ENCODE data around the gene PHTF2.
"Not testable (repeated sequence)": the region's sequence is repeated elsewhere in the genome, so short reads cannot be mapped to it uniquely, and the experiment has no call there.

The PHTF2 gene

DNA sequence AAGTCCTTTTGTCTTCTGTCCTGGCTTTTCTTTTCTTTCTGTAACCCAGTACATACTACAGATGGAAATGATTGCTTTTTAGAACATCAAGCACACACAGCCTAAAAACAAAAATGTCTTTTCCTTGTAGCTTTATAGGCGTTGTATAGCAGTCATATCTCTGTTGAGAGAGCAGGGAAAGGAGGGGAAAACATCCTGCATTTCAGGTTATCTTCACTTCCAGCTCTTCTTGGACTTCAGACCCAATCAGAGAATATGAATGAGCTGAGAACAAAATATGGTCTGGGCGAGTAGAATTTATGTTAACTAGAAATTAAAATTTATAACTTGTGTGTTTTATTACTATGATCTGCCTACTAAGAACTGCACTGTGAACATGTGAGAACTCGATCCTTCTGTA lies 15.0 kb upstream of the PHTF2 start:
- no peak overlapping the region for H3K4me3 Mint-ChIP-seq
- H3K36me3 Mint-ChIP-seq = peaks cover 46% of the 10 kb centered on the region
- no peak for ATAC-seq
- no peak overlapping the region for H3K27ac Mint-ChIP-seq
- H3K27me3 Mint-ChIP-seq = no peaks in the 10 kb centered on the region
- H3K9me3 Mint-ChIP-seq = no peaks in the 10 kb centered on the region
- H3K4me1 Mint-ChIP-seq = peaks cover 13% of the 10 kb centered on the region

DNA sequence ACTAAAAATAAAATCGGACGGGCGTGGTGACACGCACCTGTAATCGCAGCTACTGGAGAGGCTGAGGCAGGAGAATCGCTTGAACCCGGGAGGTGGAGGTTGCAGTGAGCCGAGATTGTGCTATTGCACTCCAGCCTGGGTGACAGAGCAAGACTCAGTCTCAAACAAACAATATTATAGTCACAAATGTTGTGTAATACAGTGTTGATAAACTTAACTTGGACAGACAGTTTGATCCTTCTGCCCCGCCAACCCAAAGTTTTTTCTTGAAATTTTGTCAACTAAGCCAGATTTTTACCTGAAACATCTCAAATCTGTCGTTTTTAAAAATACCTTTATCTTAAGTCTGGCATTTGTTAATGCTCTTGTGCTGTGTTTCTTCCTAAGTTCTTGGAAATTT lies 14.1 kb upstream of the PHTF2 start:
- H3K27ac Mint-ChIP-seq = peak overlapping the region; percentile 5
- ATAC-seq, H3K4me3 Mint-ChIP-seq, H3K27me3 Mint-ChIP-seq, H3K9me3 Mint-ChIP-seq: not testable (repeated sequence)
- peaks cover 48% of the 10 kb centered on the region for H3K36me3 Mint-ChIP-seq
- peaks cover 18% of the 10 kb centered on the region for H3K4me1 Mint-ChIP-seq

DNA sequence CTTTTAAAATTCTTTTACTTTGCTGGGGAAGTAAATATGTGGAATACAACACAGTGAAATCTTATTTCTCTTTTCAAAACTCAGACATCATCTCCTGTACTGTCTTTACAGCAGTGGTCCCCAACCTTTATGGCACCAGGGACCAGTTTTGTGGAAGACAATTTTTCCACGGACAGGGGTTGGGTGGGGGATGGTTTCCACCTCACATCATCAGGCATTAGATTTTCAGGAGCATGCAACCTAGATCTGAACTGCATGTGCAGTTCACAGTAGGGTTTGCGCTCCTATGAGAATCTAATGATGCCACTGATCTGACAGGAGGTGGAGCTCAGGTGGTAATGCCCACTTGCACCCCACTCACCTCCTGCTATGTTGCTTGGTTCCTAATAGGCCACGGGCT lies 12.6 kb upstream of the PHTF2 start:
- ATAC-seq = no peak
- Mint-ChIP-seq H3K4me3 (no peak overlapping the region), H3K27ac (no peak overlapping the region), H3K4me1 (peaks cover 18% of the 10 kb centered on the region), H3K36me3 (peaks cover 43% of the 10 kb centered on the region), H3K9me3 (no peaks in the 10 kb centered on the region), H3K27me3 (no peaks in the 10 kb centered on the region)

DNA sequence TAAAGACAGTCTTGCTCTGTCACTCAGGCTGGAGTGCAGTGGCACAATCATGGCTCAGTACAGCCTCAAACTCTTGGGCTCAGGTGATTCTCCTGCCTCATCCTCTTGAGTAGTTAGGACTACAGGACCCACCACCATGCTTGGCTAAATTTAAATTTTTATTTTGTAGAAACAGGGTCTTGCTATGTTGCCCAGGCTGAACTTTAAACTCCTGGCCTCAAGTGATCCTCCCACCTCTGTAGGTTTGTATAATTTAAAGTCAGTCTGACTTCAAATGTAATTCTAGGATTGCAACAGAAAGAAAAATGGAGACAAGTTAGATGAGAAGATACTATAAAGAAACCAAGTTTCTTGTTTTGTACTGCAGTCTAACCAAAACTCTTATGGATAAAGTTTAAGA lies 11.8 kb upstream of the PHTF2 start:
- no peak for ATAC-seq
- Mint-ChIP-seq H3K36me3 (peaks cover 40% of the 10 kb centered on the region), H3K4me3 (no peak overlapping the region), H3K9me3 (no peaks in the 10 kb centered on the region), H3K27ac (no peak overlapping the region), H3K4me1 (peaks cover 18% of the 10 kb centered on the region), H3K27me3 (no peaks in the 10 kb centered on the region)

DNA sequence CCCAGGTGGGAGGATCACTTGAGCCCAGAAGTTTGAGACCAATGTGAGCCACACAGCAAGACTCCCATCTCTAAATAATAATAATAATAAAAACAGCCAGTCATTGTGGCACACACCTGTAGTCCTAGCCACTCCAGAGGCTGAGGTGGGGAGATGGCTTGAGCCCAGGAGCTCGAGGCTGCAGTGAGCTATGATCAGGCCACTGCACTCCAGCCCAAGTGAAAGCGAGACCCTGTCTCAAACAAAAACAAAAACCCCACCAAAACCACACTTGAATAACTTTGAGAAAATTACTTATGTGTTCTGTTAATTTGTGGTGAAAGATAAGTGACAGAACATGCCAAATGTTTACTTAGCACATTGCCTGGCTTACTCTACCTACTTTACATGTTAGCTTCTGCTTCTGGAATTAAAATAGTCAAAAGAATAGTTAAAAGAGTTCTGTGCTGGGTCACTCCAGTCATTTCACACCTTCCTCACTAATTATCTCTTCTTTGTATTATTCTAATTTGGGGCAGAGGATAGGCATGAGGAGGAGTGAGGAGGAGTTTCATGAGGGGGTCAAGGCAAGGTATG lies 10.2 kb upstream of the PHTF2 start:
- Mint-ChIP-seq H3K36me3 (peaks cover 32% of the 10 kb centered on the region), H3K27me3 (no peaks in the 10 kb centered on the region), H3K4me1 (peaks cover 18% of the 10 kb centered on the region), H3K9me3 (no peaks in the 10 kb centered on the region), H3K4me3 (no peak overlapping the region), H3K27ac (peak overlapping the region; percentile 62)
- no peak for ATAC-seq

DNA sequence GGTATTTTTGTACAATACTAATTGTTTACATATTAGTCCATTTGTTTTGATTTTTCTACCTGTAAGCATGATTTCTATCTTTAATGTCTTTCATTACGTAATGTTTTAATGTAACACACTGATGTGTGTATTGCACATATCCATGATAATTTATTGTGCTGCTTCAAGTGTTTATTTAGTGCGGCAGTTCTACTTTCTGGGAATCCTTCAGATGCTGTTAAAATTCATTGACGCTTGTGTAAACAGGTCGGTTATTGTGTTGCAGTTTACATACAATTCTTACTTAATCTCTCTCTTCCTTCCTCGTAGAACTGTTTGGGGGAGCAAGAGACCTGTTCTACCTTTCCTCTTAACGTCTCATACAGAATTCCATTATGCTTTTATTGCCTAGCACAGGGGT lies 7.2 kb upstream of the PHTF2 start:
- no peak overlapping the region for H3K4me3 Mint-ChIP-seq
- H3K27ac Mint-ChIP-seq = no peak overlapping the region
- peaks cover 24% of the 10 kb centered on the region for H3K36me3 Mint-ChIP-seq
- H3K4me1 Mint-ChIP-seq = peaks cover 27% of the 10 kb centered on the region
- no peaks in the 10 kb centered on the region for H3K9me3 Mint-ChIP-seq
- no peak for ATAC-seq
- no peaks in the 10 kb centered on the region for H3K27me3 Mint-ChIP-seq

DNA sequence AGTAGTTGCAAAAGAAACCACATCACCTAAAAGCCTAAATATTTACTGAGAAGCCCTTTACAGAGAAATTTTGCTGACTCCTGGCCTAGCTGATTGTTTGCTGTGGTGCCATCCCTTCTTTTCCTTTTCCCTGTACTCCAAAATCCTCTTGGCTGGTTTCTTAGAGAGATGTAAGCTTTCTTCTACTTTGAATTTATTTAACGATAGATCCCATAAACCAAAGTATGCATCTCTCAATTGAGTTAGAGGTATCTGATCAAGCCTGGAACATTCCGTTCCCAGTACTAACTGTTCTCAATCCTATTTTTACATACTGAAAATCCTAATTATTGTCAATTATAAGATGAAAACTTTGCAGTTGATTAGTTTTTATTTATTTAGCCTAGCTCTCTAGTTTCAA lies 6.6 kb upstream of the PHTF2 start:
- H3K4me3 Mint-ChIP-seq = no peak overlapping the region
- H3K27ac Mint-ChIP-seq = peak overlapping the region; percentile 24
- ATAC-seq = no peak
- H3K4me1 Mint-ChIP-seq = peaks cover 33% of the 10 kb centered on the region
- peaks cover 24% of the 10 kb centered on the region for H3K36me3 Mint-ChIP-seq
- no peaks in the 10 kb centered on the region for H3K27me3 Mint-ChIP-seq
- no peaks in the 10 kb centered on the region for H3K9me3 Mint-ChIP-seq

DNA sequence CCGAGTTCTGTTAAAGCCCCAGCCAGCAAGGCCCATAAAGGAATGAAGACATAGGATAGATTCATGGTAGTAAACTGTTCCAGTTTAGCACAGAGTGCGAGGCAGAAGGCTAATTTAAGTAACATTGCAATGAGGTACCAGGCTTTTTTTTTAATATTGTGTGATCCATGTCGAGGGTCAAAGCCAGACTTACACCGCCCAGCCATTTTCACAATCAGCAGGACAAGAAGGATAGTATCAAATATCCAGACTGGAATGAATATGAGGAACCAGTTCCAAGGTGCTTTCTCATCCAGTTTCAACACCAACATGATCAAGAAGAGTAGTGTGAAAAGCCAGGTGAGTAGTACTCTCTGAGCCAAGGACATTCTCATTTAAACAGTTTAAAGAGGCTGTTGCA lies 4.6 kb upstream of the PHTF2 start:
- Mint-ChIP-seq H3K36me3 (peaks cover 17% of the 10 kb centered on the region), H3K9me3 (no peaks in the 10 kb centered on the region), H3K4me1 (peaks cover 35% of the 10 kb centered on the region), H3K27me3 (no peaks in the 10 kb centered on the region), H3K27ac (peak overlapping the region; percentile 13), H3K4me3 (no peak overlapping the region)
- ATAC-seq = no peak

DNA sequence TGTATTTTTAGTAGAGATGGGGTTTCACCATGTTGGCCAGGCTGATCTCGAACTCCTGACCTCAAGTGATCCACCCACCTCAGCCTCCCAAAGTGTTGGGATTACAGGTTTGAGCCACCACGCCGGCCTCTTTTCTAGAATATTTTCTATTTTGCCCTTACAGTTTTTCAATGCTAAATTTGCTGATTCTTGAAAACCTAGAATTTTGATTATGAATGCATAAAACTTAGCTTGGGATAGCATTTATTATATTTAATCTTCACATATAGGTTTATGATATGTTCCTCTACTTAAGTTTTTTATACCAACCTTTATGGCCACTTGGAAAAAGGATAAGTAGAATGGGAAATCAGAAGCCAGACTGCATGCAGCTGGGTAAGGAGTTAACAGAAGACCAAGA lies 2.5 kb upstream of the PHTF2 start:
- no peak overlapping the region for H3K27ac Mint-ChIP-seq
- H3K4me3 Mint-ChIP-seq = peak overlapping the region; percentile 49
- no peaks in the 10 kb centered on the region for H3K27me3 Mint-ChIP-seq
- H3K36me3 Mint-ChIP-seq = peaks cover 16% of the 10 kb centered on the region
- no peak for ATAC-seq
- peaks cover 50% of the 10 kb centered on the region for H3K4me1 Mint-ChIP-seq
- no peaks in the 10 kb centered on the region for H3K9me3 Mint-ChIP-seq

DNA sequence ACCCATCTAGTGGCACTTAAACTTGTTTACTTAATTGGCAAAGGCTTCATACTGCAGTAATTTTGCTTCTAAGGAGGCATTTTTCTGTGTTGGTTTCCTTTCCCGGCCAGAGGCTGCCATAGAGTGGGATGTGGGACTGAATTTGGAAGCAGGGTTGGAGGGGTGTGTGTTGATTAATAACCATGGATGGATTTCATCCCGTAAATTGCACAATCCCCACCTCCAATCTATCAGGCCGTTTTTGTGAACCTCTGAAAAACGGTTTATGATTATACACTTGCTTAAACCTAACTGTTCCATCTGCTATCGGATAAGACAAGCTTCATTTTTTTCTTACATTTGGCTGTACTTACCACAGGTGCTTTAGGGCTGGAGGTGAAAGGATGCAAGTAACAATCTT lies 1.6 kb upstream of the PHTF2 start:
- H3K36me3 Mint-ChIP-seq = peaks cover 16% of the 10 kb centered on the region
- no peak for ATAC-seq
- H3K27me3 Mint-ChIP-seq = no peaks in the 10 kb centered on the region
- no peaks in the 10 kb centered on the region for H3K9me3 Mint-ChIP-seq
- peak overlapping the region; percentile 90 for H3K27ac Mint-ChIP-seq
- peak overlapping the region; percentile 97 for H3K4me3 Mint-ChIP-seq
- H3K4me1 Mint-ChIP-seq = peaks cover 59% of the 10 kb centered on the region

DNA sequence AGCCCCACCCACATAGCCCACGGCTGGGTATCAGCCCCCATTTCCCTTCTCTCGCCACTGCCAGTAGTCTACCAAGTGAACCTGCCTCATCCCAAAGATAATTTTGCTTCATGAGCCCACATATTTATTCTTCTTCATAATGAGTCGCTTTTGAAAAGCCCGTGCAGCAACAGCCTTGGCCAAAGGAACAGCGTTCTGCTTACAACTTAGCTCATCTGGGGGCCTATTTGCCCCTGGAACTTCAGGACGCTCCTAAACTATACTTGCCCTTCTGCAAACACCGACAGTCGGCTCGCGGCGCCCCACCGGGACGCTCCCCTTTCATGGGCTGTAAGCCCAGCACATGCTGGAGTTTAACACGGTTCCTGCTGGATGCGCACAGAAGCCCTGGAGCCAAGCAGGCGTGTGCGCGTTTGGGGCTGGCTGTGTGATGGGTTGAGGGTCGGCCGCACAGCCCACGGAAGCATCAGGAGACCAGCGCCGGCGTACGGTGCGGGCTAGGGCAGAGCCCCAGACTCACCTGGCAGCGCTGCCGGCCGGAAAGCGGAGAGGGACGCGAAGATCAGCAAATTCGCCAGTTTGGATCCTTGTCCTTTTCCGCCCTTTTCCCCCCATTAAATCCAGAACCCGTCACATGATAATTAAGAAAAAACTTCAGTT lies 709 bp upstream of the PHTF2 start:
- H3K36me3 Mint-ChIP-seq = peaks cover 16% of the 10 kb centered on the region
- peaks cover 68% of the 10 kb centered on the region for H3K4me1 Mint-ChIP-seq
- no peaks in the 10 kb centered on the region for H3K9me3 Mint-ChIP-seq
- peak; percentile 57 for ATAC-seq
- peak overlapping the region; percentile 90 for H3K27ac Mint-ChIP-seq
- H3K4me3 Mint-ChIP-seq = peak overlapping the region; percentile 97
- H3K27me3 Mint-ChIP-seq = no peaks in the 10 kb centered on the region

DNA sequence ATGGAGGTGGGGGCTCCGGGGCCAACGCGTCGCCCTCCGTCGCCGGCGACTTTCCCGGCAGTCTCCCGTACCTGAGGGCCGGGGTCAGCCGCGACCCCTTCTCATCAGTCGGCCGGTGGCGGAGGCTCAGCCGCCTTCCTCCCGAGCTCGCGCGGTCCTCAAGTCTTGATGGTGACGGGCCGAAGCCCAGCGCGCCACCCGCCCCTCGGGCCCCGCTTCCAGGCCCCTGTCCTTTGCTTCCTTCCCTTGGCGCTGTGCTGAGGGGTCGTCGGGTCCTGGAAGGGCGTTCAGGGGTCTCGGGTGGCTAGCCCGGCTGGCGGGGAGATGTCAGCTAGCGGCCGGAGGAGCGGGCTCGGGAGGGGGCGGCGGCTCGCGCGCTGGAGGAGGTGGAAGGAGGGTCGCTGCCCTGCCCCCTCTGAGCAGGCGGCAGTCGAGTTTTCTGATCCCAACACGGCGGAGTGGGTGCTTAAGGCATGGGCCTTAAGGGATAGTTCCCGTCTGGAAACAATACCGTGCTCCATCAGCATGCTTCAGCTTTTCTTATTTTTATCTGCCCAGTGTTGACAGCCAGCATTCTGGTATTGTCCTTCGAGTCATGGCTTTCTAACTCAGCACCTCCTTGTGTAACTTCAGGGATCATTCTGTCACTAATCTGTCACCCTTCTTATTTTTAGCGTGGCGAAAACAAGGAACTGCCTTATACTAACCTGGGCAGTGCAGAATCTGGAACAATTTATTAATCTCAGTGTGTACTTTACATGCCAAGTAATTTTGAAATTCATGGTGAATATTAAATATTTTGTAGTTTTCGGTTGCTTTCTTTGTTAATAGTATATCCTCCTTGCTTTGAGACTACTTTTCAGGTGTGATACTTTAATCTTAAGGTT lies 748 bp downstream of the PHTF2 start:
- peaks cover 8% of the 10 kb centered on the region for H3K36me3 Mint-ChIP-seq
- no peaks in the 10 kb centered on the region for H3K27me3 Mint-ChIP-seq
- peak overlapping the region; percentile 97 for H3K4me3 Mint-ChIP-seq
- no peaks in the 10 kb centered on the region for H3K9me3 Mint-ChIP-seq
- H3K4me1 Mint-ChIP-seq = peaks cover 75% of the 10 kb centered on the region
- peak overlapping the region; percentile 90 for H3K27ac Mint-ChIP-seq
- ATAC-seq = peak; percentile 0

DNA sequence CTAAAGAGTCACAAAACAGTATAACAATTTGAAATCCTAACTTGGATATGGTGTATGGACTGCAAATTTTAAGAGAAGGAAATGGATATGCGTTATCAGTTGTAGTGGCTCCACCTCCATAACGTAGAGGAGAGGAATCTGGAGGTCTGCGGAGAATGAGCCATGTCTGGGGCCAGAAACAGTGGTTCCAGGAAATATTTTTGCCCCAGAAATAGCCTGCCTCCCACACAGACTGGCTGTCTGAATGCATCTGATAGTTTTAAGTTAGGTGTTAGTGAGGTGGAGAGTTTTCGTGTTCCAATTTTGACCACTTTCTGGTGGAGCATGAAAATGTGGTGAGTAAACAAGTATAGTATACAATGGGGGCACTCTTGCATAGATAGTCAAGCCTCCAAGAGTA lies 1.6 kb downstream of the PHTF2 start:
- H3K4me1 Mint-ChIP-seq = peaks cover 75% of the 10 kb centered on the region
- ATAC-seq = no peak
- H3K27ac Mint-ChIP-seq = peak overlapping the region; percentile 90

DNA sequence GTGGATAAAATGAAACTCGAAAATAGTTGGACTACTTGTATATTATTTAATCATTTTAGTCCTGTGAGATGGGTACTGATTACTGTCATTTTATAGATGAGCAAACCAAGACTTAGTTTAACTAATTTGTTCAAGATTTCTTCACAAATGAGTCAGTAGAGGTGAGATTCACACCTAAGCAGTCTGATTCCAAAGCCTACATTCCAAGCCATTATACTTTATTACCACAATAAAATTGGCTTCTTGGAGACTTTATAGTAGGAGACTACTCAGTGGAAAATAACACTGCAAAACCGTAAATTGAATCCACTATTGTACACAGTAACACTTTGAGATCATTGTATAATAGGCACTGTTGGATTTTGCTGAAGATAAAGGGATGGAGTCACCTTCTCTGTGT lies 2.2 kb downstream of the PHTF2 start:
- Mint-ChIP-seq H3K27me3 (no peaks in the 10 kb centered on the region), H3K27ac (peak overlapping the region; percentile 90), H3K4me1 (peaks cover 77% of the 10 kb centered on the region), H3K9me3 (peaks cover 2% of the 10 kb centered on the region), H3K36me3 (peaks cover 15% of the 10 kb centered on the region), H3K4me3 (peak overlapping the region; percentile 10)
- no peak for ATAC-seq

More for the DNA sequence above, 1.6 kb downstream of the PHTF2 start:
- peaks cover 1% of the 10 kb centered on the region for H3K9me3 Mint-ChIP-seq
- H3K36me3 Mint-ChIP-seq = peaks cover 9% of the 10 kb centered on the region
- no peaks in the 10 kb centered on the region for H3K27me3 Mint-ChIP-seq
- H3K4me3 Mint-ChIP-seq = peak overlapping the region; percentile 97

DNA sequence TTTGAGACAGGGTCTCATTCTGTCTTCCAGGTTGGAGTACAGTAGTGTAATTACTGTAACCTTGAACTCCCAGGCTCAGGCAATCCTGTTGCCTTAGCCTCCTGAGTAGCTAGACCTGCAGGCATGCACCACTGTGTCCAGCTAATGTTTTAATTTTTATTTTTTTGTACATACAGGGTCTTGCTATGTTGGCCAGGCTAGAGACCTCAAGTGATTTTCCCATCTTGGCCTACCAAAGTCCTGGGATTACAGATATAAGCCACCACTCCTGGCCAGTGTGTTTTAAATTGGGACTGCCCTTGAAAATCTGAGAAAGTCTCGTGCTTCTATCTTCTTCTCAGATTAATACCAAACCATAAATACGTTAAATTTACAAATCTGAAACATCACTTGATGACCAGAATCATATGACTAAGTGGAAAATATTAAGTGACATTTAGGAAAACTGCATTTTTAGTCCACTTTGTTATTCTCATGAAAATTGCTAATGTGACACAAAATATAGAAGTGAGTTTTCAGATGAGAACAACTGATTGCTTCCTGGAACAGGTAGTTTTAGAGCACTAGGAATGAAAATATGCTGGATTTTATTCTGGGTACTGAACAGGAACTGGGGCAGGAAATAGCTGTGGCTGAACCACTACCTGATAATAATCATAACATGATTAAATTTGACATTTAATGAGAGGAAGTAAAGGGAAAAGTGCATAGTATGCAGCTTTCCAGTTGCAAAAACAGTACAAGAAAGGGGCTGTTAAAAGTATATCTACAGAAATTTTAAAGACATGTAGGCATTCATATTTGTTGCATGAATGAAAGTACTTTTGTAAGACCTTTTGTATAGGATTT lies 4.2 kb downstream of the PHTF2 start:
- peaks cover 33% of the 10 kb centered on the region for H3K36me3 Mint-ChIP-seq

More for the DNA sequence above, 4.2 kb downstream of the PHTF2 start:
- H3K27ac Mint-ChIP-seq = peak overlapping the region; percentile 90
- ATAC-seq = no peak
- no peaks in the 10 kb centered on the region for H3K27me3 Mint-ChIP-seq
- peaks cover 7% of the 10 kb centered on the region for H3K9me3 Mint-ChIP-seq
- H3K4me1 Mint-ChIP-seq = peaks cover 60% of the 10 kb centered on the region
- H3K4me3 Mint-ChIP-seq = peak overlapping the region; percentile 16
